CD14-positive monocyte (primary cell): ENCODE measurements around the gene TSPAN12. TPM values are rescaled to one million over a fixed set of nuclear protein-coding genes. Genes with fewer than 3 reads are reported as not detected.

Source experiments
- DNase-seq, 3 donors: peaks; one replicate each; pipeline ENCODE4 v3.0.0-alpha.2; 2011 to 2022
- H2AFZ ChIP-seq: 2 replicates; pipeline ENCODE4 v1.6.0; 2012; ENCODE audit warnings: mild to moderate bottlenecking, low read depth, low read length, inconsistent platforms; ENCODE audit not compliant: insufficient read depth, poor library complexity, severe bottlenecking
- H3K27ac ChIP-seq, 2 donors: 1 replicate in 1 of 2; 2 replicates in 1 of 2; pipeline ENCODE4 v1.5.1; 2012 to 2013; ENCODE audit warnings: low read length in 2 of 2, control low read depth in 1 of 2, inconsistent platforms in 1 of 2, low read depth in 1 of 2, mild to moderate bottlenecking in 1 of 2
- H3K27me3 ChIP-seq, 2 donors: one replicate each; pipeline versions ENCODE4 v1.6.0 to v1.6.1; 2011 to 2013; ENCODE audit warnings: low read length in 2 of 2; ENCODE audit not compliant: control insufficient read depth in 2 of 2, insufficient read depth in 2 of 2
- H3K36me3 ChIP-seq, 2 donors: replicated peaks in 1 of 2; 1 replicate in 1 of 2; 2 replicates in 1 of 2; pipeline versions ENCODE4 v1.5.1 to v1.6.1; 2012 to 2013; ENCODE audit warnings: low read length in 2 of 2, control low read depth in 1 of 2, inconsistent platforms in 1 of 2, mild to moderate bottlenecking in 1 of 2; ENCODE audit not compliant: insufficient read depth in 2 of 2, control insufficient read depth in 1 of 2
- H3K4me1 ChIP-seq, 2 donors: 1 replicate in 1 of 2; 2 replicates in 1 of 2; pipeline versions ENCODE4 v1.5.1 to v1.6.1; 2012 to 2013; ENCODE audit warnings: low read length in 2 of 2, control low read depth in 1 of 2, inconsistent platforms in 1 of 2, mild to moderate bottlenecking in 1 of 2, moderate library complexity in 1 of 2; ENCODE audit not compliant: insufficient read depth in 2 of 2, control insufficient read depth in 1 of 2
- H3K4me2 ChIP-seq: replicated peaks from 2 replicates; pipeline ENCODE3; 2012; ENCODE audit warnings: low read length, moderate library complexity, mild to moderate bottlenecking; ENCODE audit not compliant: poor library complexity, severe bottlenecking; ENCODE audit errors: extremely low read depth
- H3K4me3 ChIP-seq, 3 experiments: fragments of 200-600 bp in 1 of 3; sonication (generic) in 1 of 3; replicated peaks in 1 of 3; 1 replicate in 2 of 3; 2 replicates in 1 of 3; pipeline ENCODE4 v1.5.1; 2011 to 2013; ENCODE audit warnings: low read length in 3 of 3, mild to moderate bottlenecking in 3 of 3, control low read depth in 2 of 3, low read depth in 2 of 3, inconsistent platforms in 1 of 3, moderate library complexity in 1 of 3
- H3K79me2 ChIP-seq: 2 replicates; pipeline ENCODE4 v1.6.0; 2012; ENCODE audit warnings: mild to moderate bottlenecking, control low read depth, inconsistent platforms, low read length, moderate library complexity; ENCODE audit not compliant: insufficient read depth
- H3K9ac ChIP-seq: 2 replicates; pipeline ENCODE4 v1.6.0; 2017; ENCODE audit warnings: low read length, mild to moderate bottlenecking; ENCODE audit not compliant: insufficient read depth, poor library complexity, severe bottlenecking
- H3K9me3 ChIP-seq, 2 donors: replicated peaks in 1 of 2; 1 replicate in 1 of 2; 2 replicates in 1 of 2; pipeline versions ENCODE4 v1.5.1 to v1.6.1; 2012 to 2013; ENCODE audit warnings: low read length in 2 of 2, control low read depth in 1 of 2; ENCODE audit not compliant: control insufficient read depth in 1 of 2, insufficient read depth in 1 of 2
- H4K20me1 ChIP-seq: 2 replicates; pipeline ENCODE4 v1.6.0; 2012; ENCODE audit warnings: mild to moderate bottlenecking, low read length, control low read depth, moderate library complexity; ENCODE audit not compliant: insufficient read depth
- H3K27ac Mint-ChIP-seq, 7 donors: one replicate each; pipeline ENCODE4 v1.8.0; 2020; ENCODE audit warnings: mild to moderate bottlenecking in 7 of 7, mixed read lengths in 7 of 7, moderate library complexity in 6 of 7, inconsistent platforms in 2 of 7
- H3K27me3 Mint-ChIP-seq, 3 donors: one replicate each; pipeline ENCODE4 v1.8.0; 2021 to 2022; ENCODE audit warnings: low read depth in 3 of 3, mild to moderate bottlenecking in 3 of 3, mixed read lengths in 3 of 3, moderate library complexity in 3 of 3, inconsistent platforms in 1 of 3
- H3K36me3 Mint-ChIP-seq, 2 donors: one replicate each; pipeline ENCODE4 v1.8.0; 2020; ENCODE audit warnings: mixed read lengths in 2 of 2, inconsistent platforms in 1 of 2, mild to moderate bottlenecking in 1 of 2
- H3K4me1 Mint-ChIP-seq: one replicate; pipeline ENCODE4 v1.8.0; 2020; ENCODE audit warnings: mild to moderate bottlenecking, mixed read lengths
- H3K4me3 Mint-ChIP-seq, 2 donors: one replicate each; pipeline ENCODE4 v1.8.0; 2020; ENCODE audit warnings: mild to moderate bottlenecking in 2 of 2, mixed read lengths in 2 of 2, moderate library complexity in 1 of 2
- H3K9me3 Mint-ChIP-seq, 7 donors: one replicate each; pipeline ENCODE4 v1.8.0; 2020 to 2022; ENCODE audit warnings: mixed read lengths in 7 of 7, mild to moderate bottlenecking in 6 of 7, moderate library complexity in 6 of 7, inconsistent platforms in 2 of 7
- CTCF ChIP-seq: fragments of 200-600 bp; IDR thresholded peaks from one replicate; pipeline ENCODE4 v1.8.0; 2022; ENCODE audit warnings: antibody characterized with exemption, mild to moderate bottlenecking
- WGBS: methylation state at CpG from one replicate; pipeline ENCODE4 v1.1.5; 2013; ENCODE audit warnings: missing lambda C conversion rate; ENCODE audit not compliant: insufficient coverage; 5-methylcytosine and 5-hydroxymethylcytosine counted together
- intact Hi-C, 2 donors: fragments of 100-400 bp; cut with micrococcal nuclease; formaldehyde crosslinking; loops; one replicate each; pipeline versions ENCODE4 v1.15.0 to v1.15.1; 2023
- polyA plus RNA-seq, 3 donors: library from polyadenylated mRNA; depleted of rRNA in 1 of 3; unstranded in 2 of 3; stranded (reverse) in 1 of 3; fragments of 300-500 nt in 2 of 3; fragments of >200 nt in 1 of 3; fragmentation: Illumina TruSeq in 2 of 3; gene quantifications; 1 replicate in 2 of 3; 2 replicates in 1 of 3; pipeline ENCODE4 v1.2.3, GENCODE V29; 2012 to 2021

Gene TSPAN12
- polyA plus RNA-seq, 3 donors = not detected

GRCh38 chr7:120817851-120818250, 40.1 kb downstream of the TSPAN12 start:
- H3K4me3 Mint-ChIP-seq = no peak overlapping the region
- H3K79me2 ChIP-seq = no peaks in the 10 kb centered on the region
- DNase-seq = no peak
- no peak overlapping the region for H3K4me2 ChIP-seq
- no peaks in the 10 kb centered on the region for H3K36me3 ChIP-seq
- H3K4me1 Mint-ChIP-seq = no peaks in the 10 kb centered on the region
- H3K9me3 Mint-ChIP-seq = peaks cover 0 to 2% (median 0%) of the 10 kb centered on the region in 7 donors
- no peaks in the 10 kb centered on the region for H3K27me3 ChIP-seq
- TF ChIP-seq CTCF = no peak
- H3K9me3 ChIP-seq = no peaks in the 10 kb centered on the region
- H3K4me1 ChIP-seq = no peaks in the 10 kb centered on the region
- H3K4me3 ChIP-seq = no peak overlapping the region
- no peak overlapping the region for H3K27ac Mint-ChIP-seq
- H3K27me3 Mint-ChIP-seq = peaks cover 0 to 6% (median 3%) of the 10 kb centered on the region in 3 donors
- 83% methylated on average over 1 of the region's 2 CpGs for WGBS
- H3K36me3 Mint-ChIP-seq = no peaks in the 10 kb centered on the region
- no peaks in the 10 kb centered on the region for H4K20me1 ChIP-seq
- no peak overlapping the region for H3K27ac ChIP-seq
- intact Hi-C loops = no loop called here
- no peak overlapping the region for H3K9ac ChIP-seq
- H2AFZ ChIP-seq = no peak overlapping the region

GRCh38 chr7:120814253-120814939, 43.5 kb downstream of the TSPAN12 start:
- H3K27ac ChIP-seq = no peak overlapping the region
- Mint-ChIP-seq H3K9me3 (no peaks in the 10 kb centered on the region), H3K36me3 (no peaks in the 10 kb centered on the region), H3K4me1 (no peaks in the 10 kb centered on the region), H3K27ac (no peak overlapping the region), H3K4me3 (no peak overlapping the region), H3K27me3 (peaks cover 0 to 6% (median 3%) of the 10 kb centered on the region in 3 donors)
- H2AFZ ChIP-seq = no peak overlapping the region
- no peaks in the 10 kb centered on the region for H3K79me2 ChIP-seq
- no peaks in the 10 kb centered on the region for H3K4me1 ChIP-seq
- no peak overlapping the region for H3K4me3 ChIP-seq
- WGBS = 75% methylated on average over 1 of the region's 6 CpGs
- H3K36me3 ChIP-seq = no peaks in the 10 kb centered on the region
- H3K9me3 ChIP-seq = no peaks in the 10 kb centered on the region
- no peak overlapping the region for H3K9ac ChIP-seq
- intact Hi-C loops = no loop called here
- H3K4me2 ChIP-seq = no peak overlapping the region
- no peak for DNase-seq
- TF ChIP-seq CTCF = no peak
- H3K27me3 ChIP-seq = no peaks in the 10 kb centered on the region
- no peaks in the 10 kb centered on the region for H4K20me1 ChIP-seq
